OCI-LY7 (cell line): ENCODE data around the gene PRR27. TPM values are rescaled to one million over a fixed set of nuclear protein-coding genes. Genes with fewer than 3 reads are reported as not detected.

Source experiments
- BruUV-seq: library from RNA; stranded (reverse); fragments of 400-500 nt; replicated peaks from 2 replicates; lab custom pipeline; 2021; lab: Mats Ljungman, UMichigan
- CTCF ChIA-PET: fragments of 300-600 bp; sonication (Branson Sonifier 250); formaldehyde crosslinking; loops from one replicate; lab custom pipeline; 2022; ENCODE audit warnings: antibody characterized with exemption; ENCODE audit not compliant: unreplicated experiment; lab: Charles Lee
- POLR2A ChIA-PET: fragments of 300-600 bp; sonication (Branson Sonifier 250); formaldehyde crosslinking; loops from one replicate; lab custom pipeline; 2022; ENCODE audit warnings: antibody characterized with exemption; lab: Charles Lee
- DNase-seq: peaks from one replicate; pipeline ENCODE4 v3.0.0-alpha.2; 2015; ENCODE audit warnings: low spot score
- H2AFZ ChIP-seq: fragments of 200-600 bp; sonication (generic), shearing (Covaris generic); 2 replicates; pipeline ENCODE4 v1.6.1; 2014; ENCODE audit warnings: mild to moderate bottlenecking, antibody characterized with exemption, low read length, moderate library complexity
- H3K27ac ChIP-seq: fragments of 200-600 bp; sonication (generic); 2 replicates; pipeline ENCODE4 v1.5.1; 2014; ENCODE audit warnings: mixed run types, low read depth, mild to moderate bottlenecking, moderate library complexity, low read length, inconsistent platforms; ENCODE audit not compliant: poor library complexity, severe bottlenecking
- H3K36me3 ChIP-seq: fragments of 200-600 bp; sonication (generic); 2 replicates; pipeline ENCODE4 v1.6.1; 2014; ENCODE audit warnings: mild to moderate bottlenecking, antibody characterized with exemption, low read length, moderate library complexity, mixed read lengths; ENCODE audit not compliant: insufficient read depth
- H3K4me1 ChIP-seq: fragments of 200-600 bp; sonication (generic); 2 replicates; pipeline ENCODE4 v1.5.1; 2014; ENCODE audit warnings: mild to moderate bottlenecking, low read length; ENCODE audit not compliant: insufficient read depth, poor library complexity, severe bottlenecking
- H3K4me2 ChIP-seq: fragments of 200-600 bp; sonication (generic); 2 replicates; pipeline ENCODE4 v1.6.1; 2014; ENCODE audit warnings: mild to moderate bottlenecking, low read length
- H3K4me3 ChIP-seq: fragments of 200-600 bp; sonication (generic); 2 replicates; pipeline ENCODE4 v1.5.1; 2014; ENCODE audit warnings: mild to moderate bottlenecking, low read depth, low read length; ENCODE audit not compliant: poor library complexity, severe bottlenecking
- H3K79me2 ChIP-seq: fragments of 200-600 bp; sonication (generic); 2 replicates; pipeline ENCODE4 v1.6.1; 2016; ENCODE audit warnings: low read depth, mild to moderate bottlenecking, low read length, moderate library complexity, mixed read lengths; ENCODE audit not compliant: insufficient read depth
- H3K9me2 ChIP-seq: fragments of 200-600 bp; sonication (generic); 2 replicates; pipeline ENCODE4 v1.6.1; 2016; ENCODE audit warnings: mild to moderate bottlenecking, low read length, mixed read lengths; ENCODE audit not compliant: insufficient read depth
- H3K9me3 ChIP-seq: fragments of 200-600 bp; sonication (generic); 2 replicates; pipeline ENCODE4 v1.6.1; 2014; ENCODE audit warnings: mild to moderate bottlenecking, mixed run types, low read length, mixed read lengths
- H4K20me1 ChIP-seq: fragments of 200-600 bp; sonication (generic); 2 replicates; pipeline ENCODE4 v1.6.1; 2014; ENCODE audit warnings: mild to moderate bottlenecking, antibody characterized with exemption, low read length, moderate library complexity, mixed read lengths; ENCODE audit not compliant: insufficient read depth
- CTCF ChIP-seq: fragments of 200-600 bp; sonication (generic); conservative IDR thresholded peaks from 2 replicates; pipeline ENCODE4 v1.5.1; 2014; ENCODE audit warnings: mild to moderate bottlenecking, antibody characterized with exemption, low read length, moderate library complexity, mixed read lengths
- EZH2phosphoT487 ChIP-seq: fragments of 200-600 bp; sonication (generic); IDR thresholded peaks from 2 replicates; pipeline ENCODE4 v1.6.1; 2018; ENCODE audit warnings: low read depth, borderline replicate concordance, mild to moderate bottlenecking, mixed run types, antibody characterized with exemption, low read length, moderate library complexity, mixed read lengths
- intact Hi-C: fragments of 100-400 bp; cut with micrococcal nuclease; formaldehyde crosslinking; loops from one replicate; pipeline ENCODE4 v1.10.0; 2022; ENCODE audit not compliant: unreplicated experiment
- total RNA-seq, 2 experiments: library from RNA; depleted of rRNA in 1 of 2; stranded (reverse); fragments of >200 nt in 1 of 2; shearing (Covaris generic) in 1 of 2; gene quantifications; 2 replicates each; pipeline ENCODE4 v1.2.3, GENCODE V29; 2014 to 2022

The PRR27 gene
- total RNA-seq, 2 experiments from 2014 or later = not detected

DNA sequence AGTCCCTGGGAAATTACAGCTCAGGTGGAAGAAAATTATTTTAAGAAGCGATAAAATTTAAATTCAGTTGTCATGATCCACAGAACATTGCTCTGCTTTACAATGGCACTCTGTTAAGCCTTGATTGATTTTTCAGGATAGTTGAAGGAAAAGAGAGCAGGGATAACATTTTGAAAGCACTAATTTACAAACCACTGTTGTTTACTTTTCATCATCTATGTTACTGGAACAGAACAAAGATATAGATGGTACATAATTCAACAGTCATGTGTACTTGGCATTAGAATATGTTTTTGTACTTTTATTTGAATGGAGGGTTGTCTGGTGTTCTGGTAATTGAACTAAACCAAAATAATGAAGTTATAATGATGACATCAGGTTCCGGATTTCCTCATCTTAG, 38.9 kb downstream of the PRR27 start:
- POLR2A ChIA-PET = no interaction called here
- BruUV-seq = no TSS peak

GRCh38 chr4:70195425-70195824, 41.4 kb downstream of the PRR27 start, which contains the start of gene ODAM:
Gene ODAM (plus strand): TSS chr4:70195725. CDS start chr4:70196544, 819 bp downstream.
- TF ChIP-seq CTCF (no peak), EZH2phosphoT487 (no peak)

More for the DNA sequence above, 38.9 kb downstream of the PRR27 start:
- Histone ChIP-seq H4K20me1 (no peaks in the 10 kb centered on the region), H3K36me3 (no peaks in the 10 kb centered on the region), H3K9me2 (no peaks in the 10 kb centered on the region), H3K4me2 (no peak overlapping the region), H3K4me3 (no peak overlapping the region), H3K79me2 (no peaks in the 10 kb centered on the region), H2AFZ (no peak overlapping the region), H3K27ac (no peak overlapping the region), H3K4me1 (no peaks in the 10 kb centered on the region), H3K9me3 (no peaks in the 10 kb centered on the region)
- no peak for DNase-seq
- TF ChIP-seq EZH2phosphoT487 (no peak), CTCF (no peak)
- intact Hi-C loops = no loop called here
- CTCF ChIA-PET = no interaction called here

GRCh38 chr4:70196857-70197256, 42.8 kb downstream of the PRR27 start:
- H3K9me2 ChIP-seq = no peaks in the 10 kb centered on the region
- H3K4me3 ChIP-seq = no peak overlapping the region
- H3K36me3 ChIP-seq = no peaks in the 10 kb centered on the region
- no TSS peak for BruUV-seq
- no peak overlapping the region for H2AFZ ChIP-seq
- H3K4me1 ChIP-seq = no peaks in the 10 kb centered on the region
- TF ChIP-seq CTCF (no peak), EZH2phosphoT487 (no peak)
- no peaks in the 10 kb centered on the region for H4K20me1 ChIP-seq
- H3K27ac ChIP-seq = no peak overlapping the region
- no peak for DNase-seq
- ChIA-PET CTCF (no interaction called here), POLR2A (interaction anchor here (0.8 kb wide), 1 partner anchor 26 kb away, joined by 3 read pairs; no protein-coding TSS in a partner anchor)
- no peak overlapping the region for H3K4me2 ChIP-seq
- H3K79me2 ChIP-seq = no peaks in the 10 kb centered on the region
- intact Hi-C loops = no loop called here
- H3K9me3 ChIP-seq = no peaks in the 10 kb centered on the region

More at GRCh38 chr4:70195425-70195824, 41.4 kb downstream of the PRR27 start, which contains the start of gene ODAM:
- intact Hi-C loops = no loop called here
- no peaks in the 10 kb centered on the region for H3K4me1 ChIP-seq
- H3K4me2 ChIP-seq = no peak within 1 kb of the TSS
- no peak within 1 kb of the TSS for H2AFZ ChIP-seq
- POLR2A ChIA-PET = no interaction called here
- H3K9me3 ChIP-seq = no peaks in the 10 kb centered on the region
- no peak within 1 kb of the TSS for H3K27ac ChIP-seq
- H4K20me1 ChIP-seq = no peaks in the 10 kb centered on the region
- no peaks in the 10 kb centered on the region for H3K36me3 ChIP-seq
- DNase-seq = no peak
- CTCF ChIA-PET = no interaction called here
- H3K79me2 ChIP-seq = no peaks in the 10 kb centered on the region
- no peak within 1 kb of the TSS for H3K4me3 ChIP-seq
- H3K9me2 ChIP-seq = no peaks in the 10 kb centered on the region
- BruUV-seq = no TSS peak
